Vagina (tissue), 2 donors: Measurements from ENCODE around the gene GAS7.

Experiments used
- POLR2A ChIP-seq, 2 donors: fragments of 450-650 bp; IDR thresholded peaks; one replicate each; pipeline ENCODE4 v1.6.1; 2017; ENCODE audit warnings: antibody characterized with exemption in 2 of 2, mild to moderate bottlenecking in 2 of 2, moderate library complexity in 2 of 2
- TF ChIP-seq, protein P1 (sequence below), 3 experiments: fragments of 450-650 bp in 2 of 3; fragments of 200-600 bp in 1 of 3; sonication (generic) in 1 of 3; IDR thresholded peaks; one replicate each; pipeline ENCODE4 v1.5.1; 2017 to 2019; ENCODE audit warnings: antibody characterized with exemption in 3 of 3, mild to moderate bottlenecking in 2 of 3, moderate library complexity in 2 of 3

DNA sequence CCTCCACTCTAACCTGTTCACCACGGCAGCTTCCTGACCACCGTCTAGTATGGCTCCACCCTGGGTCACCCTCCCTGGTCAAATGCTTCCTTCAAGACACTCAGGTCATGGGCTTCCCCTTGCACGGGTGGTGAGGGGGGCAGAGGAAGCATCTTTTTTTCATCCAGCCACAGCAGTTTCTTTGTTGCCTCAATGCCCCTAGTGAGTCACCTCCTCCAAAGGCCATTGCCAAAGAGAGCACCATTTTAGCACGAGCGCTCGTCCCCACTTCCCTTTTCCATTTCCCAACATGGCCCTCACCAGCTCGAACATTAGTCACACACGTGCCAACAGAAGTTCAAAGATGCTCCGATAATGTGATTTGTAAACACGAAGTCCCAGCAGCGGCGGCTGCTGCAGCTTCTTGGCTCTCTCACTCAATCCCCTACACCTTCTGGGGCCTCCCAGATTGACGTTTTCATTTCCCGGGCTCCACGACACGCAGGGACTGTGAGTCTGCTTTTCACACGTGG lies 134.6 kb downstream of the GAS7 start:
- TF ChIP-seq, protein P1, sequence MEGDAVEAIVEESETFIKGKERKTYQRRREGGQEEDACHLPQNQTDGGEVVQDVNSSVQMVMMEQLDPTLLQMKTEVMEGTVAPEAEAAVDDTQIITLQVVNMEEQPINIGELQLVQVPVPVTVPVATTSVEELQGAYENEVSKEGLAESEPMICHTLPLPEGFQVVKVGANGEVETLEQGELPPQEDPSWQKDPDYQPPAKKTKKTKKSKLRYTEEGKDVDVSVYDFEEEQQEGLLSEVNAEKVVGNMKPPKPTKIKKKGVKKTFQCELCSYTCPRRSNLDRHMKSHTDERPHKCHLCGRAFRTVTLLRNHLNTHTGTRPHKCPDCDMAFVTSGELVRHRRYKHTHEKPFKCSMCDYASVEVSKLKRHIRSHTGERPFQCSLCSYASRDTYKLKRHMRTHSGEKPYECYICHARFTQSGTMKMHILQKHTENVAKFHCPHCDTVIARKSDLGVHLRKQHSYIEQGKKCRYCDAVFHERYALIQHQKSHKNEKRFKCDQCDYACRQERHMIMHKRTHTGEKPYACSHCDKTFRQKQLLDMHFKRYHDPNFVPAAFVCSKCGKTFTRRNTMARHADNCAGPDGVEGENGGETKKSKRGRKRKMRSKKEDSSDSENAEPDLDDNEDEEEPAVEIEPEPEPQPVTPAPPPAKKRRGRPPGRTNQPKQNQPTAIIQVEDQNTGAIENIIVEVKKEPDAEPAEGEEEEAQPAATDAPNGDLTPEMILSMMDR (IDR thresholded peaks at IDR 0.05) = no peak
- TF ChIP-seq POLR2A (IDR thresholded peaks at IDR 0.05) = no peak
